HG03139 (cell line): ENCODE results near the gene TBC1D20.
"Not testable (repeated sequence)": the region's sequence is repeated elsewhere in the genome, so short reads cannot be mapped to it uniquely, and the experiment has no call there.

Source experiments
- ATAC-seq: cut with Tn5 transposase; IDR thresholded peaks from one replicate; pipeline ENCODE4 v1.9.1; 2021; ENCODE audit not compliant: unreplicated experiment

TBC1D20 gene

GRCh38 chr20:476561-477249, 14.4 kb upstream of the TBC1D20 start:
- not testable (repeated sequence) for ATAC-seq

- no peak for ATAC-seq
Measured at GRCh38 chr20:475463-476357, 13.4 kb upstream of the TBC1D20 start.

DNA sequence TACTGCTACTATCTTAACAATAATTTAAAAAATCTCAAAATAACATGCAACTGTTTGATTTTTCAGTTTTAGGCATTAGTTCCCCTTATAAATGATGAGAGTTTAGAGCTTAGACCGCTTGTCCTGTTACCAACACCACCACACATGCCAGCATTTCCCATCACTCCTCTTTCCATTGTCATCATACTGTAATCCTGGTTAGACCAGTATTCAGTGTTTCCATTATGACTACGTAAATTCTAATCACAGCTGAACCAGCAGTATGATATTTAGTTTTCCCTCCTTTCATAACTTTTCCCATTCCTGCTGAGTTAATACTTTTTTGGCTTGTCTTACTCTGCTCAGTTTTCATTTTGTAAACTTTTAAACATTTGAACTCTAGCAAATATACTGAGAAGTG, 12.2 kb upstream of the TBC1D20 start:
- no peak for ATAC-seq

- ATAC-seq, result no peak
Measured at GRCh38 chr20:472889-473292, 10.6 kb upstream of the TBC1D20 start.

- ATAC-seq, result no peak
Measured at GRCh38 chr20:472137-472846, 10.0 kb upstream of the TBC1D20 start.

DNA sequence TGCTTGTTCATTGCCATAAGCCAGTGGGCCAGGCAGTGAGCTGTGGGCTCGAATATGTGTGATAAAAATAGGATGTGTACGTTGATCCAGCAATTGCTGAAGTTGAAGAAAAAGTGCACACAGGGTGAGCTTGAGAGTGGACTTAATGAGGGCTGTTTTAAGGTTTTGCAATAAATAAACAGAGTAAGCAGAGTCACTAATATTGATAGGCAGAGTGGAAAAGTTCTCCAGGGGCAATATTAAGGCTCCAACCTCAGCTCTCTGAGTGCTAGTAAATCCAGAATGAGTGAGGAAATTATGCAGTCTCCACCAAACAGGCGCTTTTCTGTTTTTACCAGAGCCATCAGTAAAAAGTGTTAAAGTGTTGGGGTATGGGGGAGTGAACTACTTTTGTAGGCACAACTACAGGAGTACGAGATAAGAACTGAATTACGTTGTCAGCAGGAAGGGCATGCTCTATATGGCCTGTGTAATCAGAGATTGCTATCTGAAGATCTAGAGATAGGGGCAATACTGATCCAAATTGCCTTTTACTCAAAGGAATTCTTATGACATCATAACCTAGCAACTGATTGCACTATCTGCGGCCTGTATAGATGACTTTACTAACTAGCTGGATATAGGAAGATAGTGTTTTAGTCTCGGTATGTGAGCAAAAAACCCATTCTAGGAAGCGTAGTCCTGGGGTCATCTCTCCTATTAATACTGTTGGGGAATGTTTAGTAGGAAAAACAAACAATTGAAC, 7.6 kb upstream of the TBC1D20 start:
- no peak for ATAC-seq

GRCh38 chr20:467755-468154, 5.4 kb upstream of the TBC1D20 start:
- ATAC-seq, result no peak

GRCh38 chr20:461254-462198, 807 bp downstream of the TBC1D20 start:
- ATAC-seq, result peak; percentile 32

GRCh38 chr20:460707-461106, 1.6 kb downstream of the TBC1D20 start:
- ATAC-seq, result no peak

DNA sequence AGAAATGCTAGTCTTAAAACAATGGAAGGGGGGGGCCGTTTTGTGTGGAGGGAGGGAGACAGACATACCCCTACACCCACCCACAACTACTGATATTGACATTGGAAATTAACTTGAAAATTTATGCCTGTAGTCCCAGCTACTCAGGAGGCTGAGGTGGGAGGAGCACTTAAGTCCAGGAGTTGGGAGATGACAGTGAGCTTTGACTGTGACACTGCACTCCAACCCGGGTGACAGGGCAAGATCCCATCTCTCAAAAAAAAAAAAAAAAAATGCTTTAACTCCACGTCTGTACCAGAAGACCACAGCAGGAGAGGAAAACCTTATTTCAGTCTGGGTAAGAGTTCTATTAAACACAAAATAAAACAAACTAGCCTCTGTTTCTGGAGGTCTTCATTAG, 2.2 kb downstream of the TBC1D20 start:
- no peak for ATAC-seq

DNA sequence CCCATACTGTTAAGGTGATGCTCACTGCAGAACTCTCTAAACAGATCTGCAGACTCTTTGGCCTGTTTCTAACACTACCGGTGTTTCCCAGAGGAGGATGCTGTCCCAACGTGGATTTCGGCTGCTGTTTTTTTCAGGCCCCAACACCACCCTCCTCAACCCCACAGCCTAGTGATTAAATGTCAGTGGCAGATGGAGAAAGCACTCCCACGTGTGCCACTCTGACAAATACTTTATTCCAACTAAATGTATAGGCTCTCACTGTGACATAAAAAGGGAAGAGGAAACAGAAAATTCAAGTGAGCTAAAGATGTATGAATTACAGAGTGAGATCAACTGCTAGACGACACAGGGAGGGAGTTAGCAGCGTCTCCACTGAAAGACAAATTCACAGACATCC, 3.6 kb downstream of the TBC1D20 start:
- no peak for ATAC-seq

- ATAC-seq, result no peak
Measured at GRCh38 chr20:454951-455350, 7.4 kb downstream of the TBC1D20 start.

DNA sequence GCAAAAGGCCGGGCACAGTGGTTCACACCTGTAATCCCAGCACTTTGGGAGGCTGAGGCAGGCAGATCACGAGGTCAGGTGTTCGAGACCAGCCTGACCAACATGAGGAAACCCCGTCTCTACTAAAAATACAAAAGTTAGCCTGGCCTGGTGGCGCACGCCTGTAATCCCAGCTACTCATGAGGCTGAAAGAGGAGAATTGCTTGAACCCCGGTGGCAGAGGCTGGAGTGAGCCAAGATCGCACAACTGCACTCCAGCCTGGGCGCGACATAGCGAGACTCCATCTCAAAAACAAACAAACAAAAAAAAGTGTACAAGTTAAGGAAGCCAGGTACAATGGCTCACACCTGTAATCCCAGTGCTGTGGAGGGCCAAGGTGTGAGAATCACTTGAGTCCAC, 10.3 kb downstream of the TBC1D20 start:
- ATAC-seq, result not testable (repeated sequence)

DNA sequence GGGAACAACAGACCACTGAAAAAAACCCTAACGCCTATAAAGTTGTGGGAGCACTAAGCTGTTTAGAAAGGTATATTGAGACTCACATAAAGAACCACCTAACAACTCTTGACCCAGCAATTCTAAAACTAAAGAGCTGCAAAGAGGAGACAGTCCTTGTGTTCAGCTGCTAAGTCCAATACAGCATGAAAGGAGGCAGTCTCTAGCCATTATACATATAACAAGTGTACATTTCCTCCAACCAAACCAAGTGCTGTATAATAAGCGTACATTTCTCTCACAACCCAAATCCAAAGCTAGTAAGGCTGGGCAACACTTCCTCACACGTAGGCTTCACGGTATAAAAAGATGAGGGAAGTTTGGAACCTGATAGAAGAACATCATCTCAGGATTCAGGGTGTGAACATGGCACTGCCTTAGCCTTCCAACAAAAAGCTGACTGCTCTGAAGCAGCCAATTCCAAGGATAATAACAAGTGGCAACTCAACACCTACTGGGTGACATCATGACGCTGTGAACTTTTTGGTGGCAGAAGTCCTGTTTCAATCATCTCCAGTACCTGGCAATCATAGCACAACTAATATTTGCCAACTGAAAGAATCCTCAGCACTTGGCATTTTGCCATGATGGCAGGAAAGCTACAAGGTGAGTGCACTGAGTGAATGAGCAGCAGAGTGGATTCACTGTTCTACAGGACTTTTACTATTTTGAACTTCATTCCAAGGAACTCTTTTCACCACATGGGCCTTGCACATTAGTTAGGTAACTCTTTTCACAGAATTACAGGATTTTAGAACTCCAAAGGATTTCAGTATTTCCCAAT, 16.6 kb downstream of the TBC1D20 start:
- no peak for ATAC-seq

- ATAC-seq, result no peak
Measured at GRCh38 chr20:444862-445426, 17.4 kb downstream of the TBC1D20 start.

DNA sequence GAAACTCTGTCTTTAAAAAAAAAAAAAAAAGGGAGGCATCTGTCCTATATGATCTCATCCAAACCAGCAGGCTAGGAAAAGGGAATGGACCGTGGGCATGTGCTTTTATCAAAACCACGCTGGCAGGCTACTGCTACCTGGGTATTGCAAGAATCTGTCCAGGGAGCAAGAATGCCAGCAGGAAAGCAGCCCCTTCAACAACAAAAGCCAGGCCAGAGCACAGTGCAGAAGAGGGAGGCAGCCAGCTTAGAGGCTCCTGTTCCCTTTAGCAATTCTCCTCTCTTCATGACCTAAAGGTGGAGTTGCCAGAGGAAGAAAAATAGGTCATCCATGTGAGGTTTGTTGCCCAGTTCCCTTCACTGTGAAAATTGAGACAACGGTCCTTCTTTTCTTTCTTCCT, 18.2 kb downstream of the TBC1D20 start:
- no peak for ATAC-seq

GRCh38 chr20:443223-443775, 19.0 kb downstream of the TBC1D20 start:
- no peak for ATAC-seq

DNA sequence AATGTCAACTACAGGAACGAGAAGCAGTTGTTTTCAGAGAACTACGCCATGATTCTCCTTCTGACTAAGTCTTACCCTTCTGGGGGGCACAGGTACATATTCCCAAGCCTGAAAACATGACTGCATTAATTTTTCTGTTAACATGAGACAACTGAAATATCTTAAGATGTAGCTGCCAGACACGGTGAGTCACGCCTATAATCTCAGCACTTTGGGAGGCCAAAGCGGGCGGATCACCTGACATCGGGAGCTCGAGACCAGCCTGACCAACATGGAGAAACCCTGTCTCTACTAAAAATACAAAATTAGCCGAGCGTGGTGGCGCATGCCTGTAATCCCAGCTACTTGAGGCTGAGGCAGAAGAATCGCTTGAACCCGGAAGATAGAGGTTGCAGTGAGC, 21.7 kb downstream of the TBC1D20 start:
- no peak for ATAC-seq
